Ectodermal cell (in vitro differentiated cells): ENCODE measurements around the gene TMEM132C.

ENCODE experiments used
- H3K27ac ChIP-seq: 2 replicates; pipeline ENCODE4 v1.7.0; 2013; ENCODE audit warnings: mild to moderate bottlenecking, low read depth, low read length; ENCODE audit not compliant: insufficient read depth, poor library complexity, severe bottlenecking
- H3K27me3 ChIP-seq: 2 replicates; pipeline ENCODE4 v1.7.0; 2013; ENCODE audit warnings: mild to moderate bottlenecking, low read length; ENCODE audit not compliant: insufficient read depth, control insufficient read depth, poor library complexity, severe bottlenecking
- H3K36me3 ChIP-seq: one replicate; pipeline ENCODE4 v1.7.0; 2013; ENCODE audit warnings: low read length; ENCODE audit not compliant: control insufficient read depth, insufficient read depth
- H3K4me1 ChIP-seq: one replicate; pipeline ENCODE4 v1.7.0; 2013; ENCODE audit warnings: low read length; ENCODE audit not compliant: control insufficient read depth, insufficient read depth
- H3K4me3 ChIP-seq: 2 replicates; pipeline ENCODE4 v1.7.0; 2013; ENCODE audit warnings: low read depth, low read length, control low read depth; ENCODE audit not compliant: insufficient read depth
- H3K9me3 ChIP-seq: 2 replicates; pipeline ENCODE4 v1.7.0; 2013; ENCODE audit warnings: mild to moderate bottlenecking, low read length, moderate library complexity; ENCODE audit not compliant: control insufficient read depth
- WGBS, 2 experiments: methylation state at CpG; one replicate each; pipeline ENCODE4 v1.1.7; 2013; ENCODE audit warnings: missing lambda C conversion rate in 2 of 2; 5-methylcytosine and 5-hydroxymethylcytosine counted together

The TMEM132C gene

DNA sequence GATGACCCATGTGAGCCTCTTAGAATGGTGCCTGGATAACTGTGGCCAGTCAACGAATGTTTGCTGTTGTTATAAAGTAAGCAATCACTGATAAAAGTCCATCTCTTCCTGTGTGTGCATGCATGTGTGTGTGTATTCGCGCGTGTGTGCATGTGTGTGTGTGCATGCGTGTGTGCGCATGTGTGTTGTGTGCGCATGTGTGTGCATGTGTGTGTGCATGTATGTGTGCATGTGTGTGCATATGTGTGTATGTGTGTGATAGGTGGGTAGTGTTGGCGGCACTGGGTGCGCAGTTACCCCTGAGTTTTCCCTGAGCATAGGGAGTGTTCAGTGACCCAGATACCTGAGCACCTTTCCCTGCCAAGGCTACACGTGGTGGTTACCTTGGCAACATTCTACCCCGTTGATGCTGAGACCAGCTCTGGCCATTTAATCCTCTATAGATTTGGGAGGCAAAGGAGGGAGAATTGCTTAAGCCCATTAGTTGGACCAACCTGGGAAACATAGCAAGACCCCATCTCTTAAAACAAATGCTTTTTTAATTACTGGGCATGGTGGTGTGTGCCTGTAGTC, 419.0 kb downstream of the TMEM132C start:
- no peak overlapping the region for H3K4me3 ChIP-seq
- no peaks in the 10 kb centered on the region for H3K36me3 ChIP-seq
- H3K9me3 ChIP-seq = no peaks in the 10 kb centered on the region
- H3K27me3 ChIP-seq = no peaks in the 10 kb centered on the region
- no peaks in the 10 kb centered on the region for H3K4me1 ChIP-seq
- H3K27ac ChIP-seq = no peak overlapping the region
- WGBS, 2 experiments = 92 to 94% methylated on average over 11 of the region's 11 CpGs

DNA sequence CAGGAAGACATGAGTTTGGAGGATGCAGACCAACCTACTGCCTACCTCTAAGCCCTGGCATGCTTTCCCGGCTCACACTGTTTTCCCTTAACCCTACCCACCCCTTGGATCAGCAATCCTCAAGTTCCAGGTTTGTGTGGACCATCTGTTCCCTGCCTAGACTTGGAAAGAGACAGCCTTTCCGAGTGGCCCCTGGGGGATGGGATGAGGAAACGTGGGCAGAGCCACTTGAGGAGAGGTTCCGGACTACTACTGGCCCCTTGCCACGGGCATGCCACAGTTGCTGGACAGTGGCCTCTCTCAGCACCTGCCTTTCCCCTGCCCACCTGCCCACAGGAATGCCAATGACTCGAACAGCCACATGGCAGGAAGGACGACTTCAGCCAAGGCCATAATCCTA, 420.9 kb downstream of the TMEM132C start:
- Histone ChIP-seq H3K4me1 (no peaks in the 10 kb centered on the region), H3K4me3 (no peak overlapping the region), H3K9me3 (no peaks in the 10 kb centered on the region), H3K27ac (no peak overlapping the region), H3K36me3 (no peaks in the 10 kb centered on the region), H3K27me3 (no peaks in the 10 kb centered on the region)
- WGBS, 2 experiments = 85 to 86% methylated on average over 7 of the region's 7 CpGs

DNA sequence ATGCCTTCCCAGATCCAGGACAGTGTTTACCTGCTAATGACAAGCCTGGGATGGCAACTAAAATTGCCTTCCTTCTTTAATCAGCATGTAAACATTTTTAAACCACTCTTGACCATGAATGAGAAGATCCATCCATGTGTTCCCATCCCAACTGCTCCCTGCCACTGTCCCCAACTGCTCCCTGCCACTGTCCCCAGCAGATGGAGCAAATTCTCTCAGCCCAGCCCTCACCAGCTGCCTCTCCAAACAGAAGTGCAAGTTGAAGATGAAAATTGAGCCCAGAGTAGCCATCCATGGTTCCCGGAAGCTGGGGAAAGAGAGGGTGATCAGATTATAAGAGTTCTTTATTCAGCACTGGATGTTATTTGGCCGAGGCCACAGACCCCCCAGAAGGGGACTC, 423.7 kb downstream of the TMEM132C start:
- 75 to 95% methylated on average over 2 of the region's 2 CpGs for WGBS, 2 experiments
- Histone ChIP-seq H3K9me3 (no peaks in the 10 kb centered on the region), H3K4me1 (no peaks in the 10 kb centered on the region), H3K27ac (no peak overlapping the region), H3K4me3 (no peak overlapping the region), H3K36me3 (no peaks in the 10 kb centered on the region), H3K27me3 (no peaks in the 10 kb centered on the region)

DNA sequence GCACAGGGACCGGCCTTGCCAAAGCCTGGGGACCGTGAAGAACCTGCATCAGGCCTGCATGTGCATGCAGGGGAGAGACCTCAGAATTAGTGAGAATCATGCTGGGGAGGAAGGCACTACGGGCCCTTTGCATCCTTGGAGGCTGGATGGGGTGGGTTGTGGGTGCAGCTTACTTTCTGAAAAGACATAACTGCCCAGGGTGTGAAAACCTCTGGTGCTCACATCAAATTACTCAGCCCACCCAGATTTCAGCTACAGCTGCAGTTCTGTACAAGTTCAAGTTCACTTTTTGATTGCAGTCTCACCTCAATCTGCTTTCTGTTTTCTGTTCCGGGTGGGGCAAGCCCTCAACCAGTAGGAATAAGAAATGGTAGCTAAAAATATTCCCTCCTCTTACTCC, 426.1 kb downstream of the TMEM132C start:
- no peak overlapping the region for H3K4me3 ChIP-seq
- WGBS, 2 experiments = 92 to 96% methylated on average over 4 of the region's 4 CpGs
- no peak overlapping the region for H3K27ac ChIP-seq
- no peaks in the 10 kb centered on the region for H3K27me3 ChIP-seq
- peaks cover 8% of the 10 kb centered on the region for H3K36me3 ChIP-seq
- H3K9me3 ChIP-seq = no peaks in the 10 kb centered on the region
- H3K4me1 ChIP-seq = no peaks in the 10 kb centered on the region

DNA sequence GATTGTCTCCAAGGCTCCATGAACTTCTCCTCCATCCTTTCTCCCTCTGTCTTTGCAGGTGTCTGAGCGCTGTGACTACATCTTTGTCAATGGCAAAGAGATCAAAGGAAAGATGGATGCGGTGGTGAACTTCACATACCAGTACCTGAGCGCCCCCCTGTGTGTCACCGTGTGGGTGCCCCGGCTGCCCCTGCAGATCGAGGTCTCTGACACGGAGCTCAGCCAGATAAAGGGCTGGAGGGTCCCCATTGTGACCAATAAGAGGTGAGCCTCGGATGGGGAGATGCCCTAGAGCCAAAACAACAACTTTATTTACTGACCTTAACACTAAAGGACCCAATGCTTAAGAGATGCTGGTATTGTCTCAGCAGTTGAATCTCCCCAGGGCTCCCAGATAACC, 426.8 kb downstream of the TMEM132C start:
- WGBS, 2 experiments = 83 to 84% methylated on average over 8 of the region's 8 CpGs
- Histone ChIP-seq H3K4me3 (no peak overlapping the region), H3K36me3 (peaks cover 8% of the 10 kb centered on the region), H3K4me1 (no peaks in the 10 kb centered on the region), H3K27ac (no peak overlapping the region), H3K27me3 (no peaks in the 10 kb centered on the region), H3K9me3 (no peaks in the 10 kb centered on the region)

DNA sequence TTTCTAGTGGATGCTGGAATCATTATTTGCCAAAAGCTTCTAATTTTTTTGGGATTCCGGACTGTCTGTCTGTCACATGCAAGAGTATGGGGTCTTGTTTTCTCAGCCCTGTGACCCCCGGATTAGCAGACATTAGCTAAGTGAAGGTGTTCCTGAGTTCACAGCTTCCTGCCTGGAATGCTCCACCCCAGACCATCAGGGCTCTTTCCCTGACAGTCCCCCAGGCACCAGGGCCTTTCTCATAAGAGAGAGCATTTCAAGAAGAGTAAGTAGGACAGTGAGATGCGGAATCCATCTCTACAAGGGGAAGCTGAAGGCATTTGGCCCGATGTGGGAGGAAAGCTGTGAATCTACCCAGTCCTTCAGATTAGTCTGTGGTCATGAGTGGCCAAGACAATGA, 427.5 kb downstream of the TMEM132C start:
- Histone ChIP-seq H3K4me3 (no peak overlapping the region), H3K36me3 (peaks cover 8% of the 10 kb centered on the region), H3K4me1 (no peaks in the 10 kb centered on the region), H3K9me3 (no peaks in the 10 kb centered on the region), H3K27me3 (no peaks in the 10 kb centered on the region), H3K27ac (no peak overlapping the region)
- 93 to 95% methylated on average over 4 of the region's 4 CpGs for WGBS, 2 experiments

DNA sequence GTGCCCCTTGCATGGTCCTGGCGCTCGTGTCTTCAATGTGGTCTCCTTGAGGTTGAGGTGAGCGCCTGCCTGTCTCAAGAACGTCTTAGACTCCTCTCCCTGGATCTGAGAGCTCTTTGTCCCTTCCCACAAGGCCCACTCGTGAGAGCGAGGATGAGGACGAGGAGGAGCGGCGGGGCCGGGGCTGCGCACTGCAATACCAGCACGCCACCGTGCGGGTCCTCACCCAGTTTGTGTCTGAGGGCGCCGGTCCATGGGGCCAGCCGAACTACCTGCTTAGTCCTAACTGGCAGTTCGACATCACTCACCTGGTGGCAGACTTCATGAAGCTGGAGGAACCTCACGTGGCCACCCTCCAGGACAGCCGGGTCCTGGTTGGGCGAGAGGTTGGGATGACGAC, 428.7 kb downstream of the TMEM132C start:
- Histone ChIP-seq H3K27me3 (no peaks in the 10 kb centered on the region), H3K4me1 (no peaks in the 10 kb centered on the region), H3K4me3 (no peak overlapping the region), H3K9me3 (no peaks in the 10 kb centered on the region), H3K27ac (no peak overlapping the region), H3K36me3 (peaks cover 8% of the 10 kb centered on the region)
- 94 to 96% methylated on average over 22 of the region's 22 CpGs for WGBS, 2 experiments

DNA sequence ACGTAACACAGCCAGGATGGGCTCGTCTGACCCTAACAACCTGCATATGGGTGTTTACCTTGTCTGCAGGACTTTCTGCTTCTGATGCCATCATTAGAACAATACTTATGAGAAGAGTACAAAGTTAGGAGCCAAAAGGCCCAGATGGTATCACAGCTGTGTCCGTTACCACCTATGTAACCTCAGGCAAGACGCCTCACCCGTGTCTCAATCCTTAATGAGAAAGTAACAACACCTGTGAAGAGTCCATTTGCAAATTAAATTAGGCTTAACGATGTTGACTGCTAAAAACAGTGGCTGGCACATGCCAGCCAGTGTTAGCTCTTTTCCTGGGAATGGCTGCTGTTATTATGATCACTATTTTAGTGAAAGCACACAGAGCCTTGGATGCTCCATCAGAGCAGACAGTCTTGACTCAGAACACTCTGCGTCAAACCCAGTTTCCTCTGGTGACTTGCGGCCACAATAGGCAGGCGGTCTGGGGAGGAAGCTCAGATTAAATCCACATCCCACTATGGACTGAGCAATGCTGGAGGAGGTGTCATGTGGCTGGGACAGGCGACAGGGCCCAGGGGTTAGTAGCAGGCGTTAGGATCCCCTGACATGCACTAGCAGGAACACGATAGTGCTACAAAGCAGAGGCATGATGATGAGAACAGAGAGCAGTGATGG, 431.5 kb downstream of the TMEM132C start:
- WGBS, 2 experiments = 89 to 91% methylated on average over 12 of the region's 12 CpGs
- no peaks in the 10 kb centered on the region for H3K27me3 ChIP-seq
- H3K27ac ChIP-seq = no peak overlapping the region
- H3K4me1 ChIP-seq = no peaks in the 10 kb centered on the region
- no peak overlapping the region for H3K4me3 ChIP-seq
- H3K36me3 ChIP-seq = peaks cover 8% of the 10 kb centered on the region
- H3K9me3 ChIP-seq = no peaks in the 10 kb centered on the region

DNA sequence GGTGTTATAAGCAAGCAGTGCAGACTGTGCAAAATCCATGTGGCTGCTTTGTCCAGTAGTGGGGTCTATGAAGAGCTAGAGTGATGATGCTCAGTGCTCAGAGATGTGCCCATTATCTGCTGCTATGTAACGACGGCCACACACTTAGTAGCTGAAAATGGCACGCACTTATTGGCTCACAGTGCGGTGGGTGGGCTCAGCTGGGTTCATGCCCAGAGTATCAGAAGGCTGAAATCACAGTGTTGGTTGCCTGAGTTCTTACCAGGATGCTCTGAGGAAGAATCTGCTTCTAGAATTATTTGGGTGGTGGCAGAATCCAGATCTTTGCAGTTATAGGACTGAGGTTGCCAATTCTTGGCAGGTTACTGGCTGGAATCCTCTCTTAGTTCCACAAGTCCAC, 432.1 kb downstream of the TMEM132C start:
- H3K36me3 ChIP-seq = peaks cover 8% of the 10 kb centered on the region
- H3K4me3 ChIP-seq = no peak overlapping the region
- no peaks in the 10 kb centered on the region for H3K9me3 ChIP-seq
- H3K27me3 ChIP-seq = no peaks in the 10 kb centered on the region
- no peaks in the 10 kb centered on the region for H3K4me1 ChIP-seq
- H3K27ac ChIP-seq = no peak overlapping the region
- WGBS, 2 experiments = 96 to 97% methylated on average over 4 of the region's 4 CpGs

DNA sequence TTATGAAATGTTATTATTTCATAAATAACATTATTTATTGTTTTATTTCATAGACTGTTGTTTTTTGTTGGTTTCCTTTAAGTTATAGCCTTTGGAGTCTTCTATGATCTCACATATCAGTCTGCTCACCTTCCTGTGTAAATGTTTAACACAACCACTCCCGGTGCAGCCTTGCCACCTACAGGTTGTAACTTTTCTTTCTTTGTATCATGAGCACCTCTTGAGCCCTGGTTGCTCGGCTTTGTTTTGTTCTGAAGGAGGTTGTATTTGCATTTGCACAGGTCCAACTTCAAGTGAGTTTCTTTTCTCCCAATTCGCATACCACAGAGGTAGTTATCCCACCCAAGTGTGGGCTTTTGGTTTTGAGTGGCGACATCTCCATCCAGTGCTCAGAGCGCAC, 435.4 kb downstream of the TMEM132C start:
- 89 to 91% methylated on average over 5 of the region's 5 CpGs for WGBS, 2 experiments
- Histone ChIP-seq H3K4me1 (no peaks in the 10 kb centered on the region), H3K27ac (no peak overlapping the region), H3K9me3 (no peaks in the 10 kb centered on the region), H3K27me3 (no peaks in the 10 kb centered on the region), H3K4me3 (no peak overlapping the region), H3K36me3 (peaks cover 6% of the 10 kb centered on the region)
